Heart left ventricle (tissue), 16 donors: ENCODE data around the gene TERT. TPM values are rescaled to one million over a fixed set of nuclear protein-coding genes. Genes with fewer than 3 reads are reported as not detected.

ENCODE experiments used
- ATAC-seq, 4 donors: fragments of 200-7000 bp; cut with Tn5 transposase; one replicate each; pipeline ENCODE4 v1.9.1; 2020 to 2022; ENCODE audit warnings: moderate library complexity in 4 of 4, mild to moderate bottlenecking in 3 of 4, moderate number of reproducible peaks in 1 of 4
- DNase-seq, 5 donors: peaks; one replicate each; pipeline ENCODE4 v3.0.0-alpha.2; 2020
- H3K27ac ChIP-seq, 12 donors: fragments of 200-600 bp; sonication (generic) in 4 of 12; one replicate each; pipeline versions ENCODE4 v1.5.0 to v1.8.0; 2016 to 2022; ENCODE audit warnings: mild to moderate bottlenecking in 2 of 12
- H3K27me3 ChIP-seq, 9 donors: fragments of 200-600 bp; sonication (generic) in 2 of 9; one replicate each; pipeline versions ENCODE4 v1.5.1 to v1.8.0; 2016 to 2022; ENCODE audit warnings: mild to moderate bottlenecking in 3 of 9
- H3K36me3 ChIP-seq, 9 donors: fragments of 200-600 bp; sonication (generic) in 2 of 9; one replicate each; pipeline versions ENCODE4 v1.5.0 to v1.8.0; 2018 to 2022; ENCODE audit warnings: mild to moderate bottlenecking in 2 of 9
- H3K4me1 ChIP-seq, 12 donors: fragments of 200-600 bp; sonication (generic) in 4 of 12; one replicate each; pipeline versions ENCODE4 v1.5.0 to v1.8.0; 2016 to 2022; ENCODE audit warnings: mild to moderate bottlenecking in 3 of 12
- H3K4me3 ChIP-seq, 12 donors: fragments of 200-600 bp; sonication (generic) in 4 of 12; one replicate each; pipeline versions ENCODE4 v1.5.0 to v1.8.0; 2017 to 2022; ENCODE audit warnings: mild to moderate bottlenecking in 9 of 12, moderate library complexity in 4 of 12
- H3K9me3 ChIP-seq, 12 donors: fragments of 200-600 bp; sonication (generic) in 4 of 12; one replicate each; pipeline versions ENCODE4 v1.5.0 to v1.8.0; 2016 to 2022; ENCODE audit warnings: mild to moderate bottlenecking in 1 of 12
- POLR2A ChIP-seq, 2 donors: fragments of 450-650 bp; IDR thresholded peaks; one replicate each; pipeline ENCODE4 v1.6.1; 2017; ENCODE audit warnings: antibody characterized with exemption in 2 of 2, mild to moderate bottlenecking in 2 of 2, moderate library complexity in 2 of 2
- WGBS, 4 donors: extraction: QIAGEN DNeasy Blood & Tissue Kit in 2 of 4; methylation state at CpG; one replicate each; pipeline versions ENCODE4 v1.1.5 to v1.1.7; 2013 to 2018; 5-methylcytosine and 5-hydroxymethylcytosine counted together
- intact Hi-C, 10 donors: fragments of 100-400 bp; cut with DNase I; formaldehyde crosslinking; loops; one replicate each; pipeline versions ENCODE4 v1.11.1 to v1.14.2; 2022
- polyA plus RNA-seq, 2 donors: library from polyadenylated mRNA; stranded (reverse); fragments of 200-250 nt; gene quantifications; one replicate each; pipeline ENCODE4 v1.2.3, GENCODE V29; 2013
- total RNA-seq, 9 donors: library from RNA; depleted of rRNA in 2 of 9; stranded (reverse); fragments of >200 nt in 2 of 9; fragmentation: NEBNext Ultra II Directional in 3 of 9; extraction: Animal tissue kit (Norgen Biotek cat#: 25700) in 3 of 9; gene quantifications; one replicate each; pipeline versions ENCODE4 v1.1.0 to v1.2.4, GENCODE V29; 2016 to 2023
- TF ChIP-seq, protein P1 (sequence below), 12 donors: fragments of 200-600 bp; sonication (generic) in 4 of 12; IDR thresholded peaks; one replicate each; pipeline versions ENCODE4 v1.5.0 to v1.8.0; 2018 to 2022; ENCODE audit warnings: antibody characterized with exemption in 12 of 12, mild to moderate bottlenecking in 5 of 12
- donor health status: ischemic (EF 13 %, LVEDD 7.1; RV severe dilation, severe dysfunction).
- donor health status: healthy with polysubstance abuse.
- donor health status: DM: no; HTN: yes; CAD: no.
- donor health status: DM: no; HTN: no; CAD: no.
- donor health status: ischemic (EF 25% LVEDD 6.9; RV normal size, moderate dysfunction).
- donor health status: ischemic (EF 25% LVEDD 5.7; RV mildly dilated, moderate dysfunction).
- donor health status: healthy.
- donor health status: DM: yes; HTN: yes; CAD: no.
- donor health status: ischemic (EF 35%, LVEDD 5.7; RV mildly dilated, moderate dysfunction).
- donor health status: nonischemic (EF 11% LVEDD 7.7; RV severe dilation, severe dysfunction).
- donor health status: DM: yes; HTN: yes; CAD: no.
- donor health status: PGD.
- donor health status: ischemic (EF 29% LVEDD 5.4; RV normal size, mild dysfunction).
- donor health status: nonischemic (EF 23%, LVEDD 6.1; RV moderate dilation, normal function).

The TERT gene
- total and polyA plus RNA-seq, 11 donors, result not detected

DNA sequence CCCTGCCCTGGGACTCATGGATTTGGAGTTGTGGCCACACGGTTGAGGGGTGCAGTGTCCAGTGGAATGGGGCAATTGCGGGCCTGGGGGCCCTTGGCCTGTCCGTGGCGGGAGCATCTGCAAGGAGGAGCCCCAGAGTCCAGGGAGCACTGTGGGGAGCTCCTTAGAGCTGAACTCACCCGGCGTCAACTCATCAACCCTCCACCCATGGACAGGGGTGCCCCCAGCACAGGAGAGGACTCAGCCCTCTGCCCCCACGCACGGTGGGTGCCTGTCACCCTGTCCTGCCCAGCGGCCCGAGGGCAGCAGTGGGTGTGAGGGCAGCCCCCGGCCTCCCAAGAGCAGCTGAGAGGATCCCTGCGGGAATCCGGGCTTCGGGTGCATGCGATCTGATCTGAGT is 70.2 kb downstream of the TERT start:
- Histone ChIP-seq H3K9me3 (no peaks in the 10 kb centered on the region), H3K27me3 (peaks cover 0 to 4% (median 0%) of the 10 kb centered on the region in 9 donors), H3K36me3 (no peaks in the 10 kb centered on the region), H3K4me1 (no peaks in the 10 kb centered on the region), H3K4me3 (no peak overlapping the region), H3K27ac (no peak overlapping the region)
- no peak for ATAC-seq
- no peak for DNase-seq
- WGBS, 4 donors, result 83 to 85% (median 84%) methylated on average over 8 to 15 of the region's 15 CpGs
- TF ChIP-seq POLR2A (IDR thresholded peaks at IDR 0.05), result no peak
- TF ChIP-seq, protein P1, sequence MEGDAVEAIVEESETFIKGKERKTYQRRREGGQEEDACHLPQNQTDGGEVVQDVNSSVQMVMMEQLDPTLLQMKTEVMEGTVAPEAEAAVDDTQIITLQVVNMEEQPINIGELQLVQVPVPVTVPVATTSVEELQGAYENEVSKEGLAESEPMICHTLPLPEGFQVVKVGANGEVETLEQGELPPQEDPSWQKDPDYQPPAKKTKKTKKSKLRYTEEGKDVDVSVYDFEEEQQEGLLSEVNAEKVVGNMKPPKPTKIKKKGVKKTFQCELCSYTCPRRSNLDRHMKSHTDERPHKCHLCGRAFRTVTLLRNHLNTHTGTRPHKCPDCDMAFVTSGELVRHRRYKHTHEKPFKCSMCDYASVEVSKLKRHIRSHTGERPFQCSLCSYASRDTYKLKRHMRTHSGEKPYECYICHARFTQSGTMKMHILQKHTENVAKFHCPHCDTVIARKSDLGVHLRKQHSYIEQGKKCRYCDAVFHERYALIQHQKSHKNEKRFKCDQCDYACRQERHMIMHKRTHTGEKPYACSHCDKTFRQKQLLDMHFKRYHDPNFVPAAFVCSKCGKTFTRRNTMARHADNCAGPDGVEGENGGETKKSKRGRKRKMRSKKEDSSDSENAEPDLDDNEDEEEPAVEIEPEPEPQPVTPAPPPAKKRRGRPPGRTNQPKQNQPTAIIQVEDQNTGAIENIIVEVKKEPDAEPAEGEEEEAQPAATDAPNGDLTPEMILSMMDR (IDR thresholded peaks at IDR 0.05), result no peak
- intact Hi-C loops, result loop anchor here in 1 of 10 donors (5.0 kb wide), 1 partner anchor 178 kb away; no protein-coding TSS in a partner anchor

DNA sequence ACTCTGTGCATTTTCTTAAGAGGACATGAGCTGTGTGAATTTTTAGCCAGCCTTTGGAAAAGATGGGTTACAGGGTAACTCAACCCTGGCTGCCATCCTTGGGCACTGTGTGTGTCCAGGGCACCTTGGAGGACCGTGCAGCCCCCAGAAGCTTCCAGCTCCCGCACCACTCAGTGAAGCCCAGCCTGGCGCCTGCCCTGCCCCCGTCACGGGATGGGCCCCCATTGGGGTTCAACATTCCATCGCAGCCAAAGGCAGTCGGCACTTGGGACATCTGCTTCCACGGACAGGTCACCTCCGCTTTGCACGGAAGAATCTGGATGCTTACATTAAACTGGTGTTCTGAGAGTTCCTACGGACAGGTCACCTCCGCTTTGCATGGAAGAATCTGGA is 71.6 kb downstream of the TERT start:
- no peak for TF ChIP-seq POLR2A (IDR thresholded peaks at IDR 0.05)
- TF ChIP-seq, protein P1 (IDR thresholded peaks at IDR 0.05), result no peak
- 84 to 91% (median 86%) methylated on average over 12 of the region's 12 CpGs for WGBS, 4 donors
- no peak overlapping the region for H3K27ac ChIP-seq
- H3K27me3 ChIP-seq, result peaks cover 0 to 8% (median 0%) of the 10 kb centered on the region in 9 donors
- no peaks in the 10 kb centered on the region for H3K9me3 ChIP-seq
- DNase-seq (no peak), ATAC-seq (no peak)
- no peak overlapping the region for H3K4me3 ChIP-seq
- intact Hi-C loops, result loop anchor here in 1 of 10 donors (5.0 kb wide), 1 partner anchor 179 kb away; no protein-coding TSS in a partner anchor
- no peaks in the 10 kb centered on the region for H3K36me3 ChIP-seq
- H3K4me1 ChIP-seq, result no peaks in the 10 kb centered on the region

- Histone ChIP-seq H3K4me1 (no peaks in the 10 kb centered on the region), H3K36me3 (no peaks in the 10 kb centered on the region), H3K27me3 (peaks cover 0 to 9% (median 0%) of the 10 kb centered on the region in 9 donors), H3K4me3 (no peak overlapping the region), H3K9me3 (no peaks in the 10 kb centered on the region), H3K27ac (no peak overlapping the region)
- no peak for DNase-seq
- 86 to 87% (median 87%) methylated on average over 16 to 27 of the region's 27 CpGs for WGBS, 4 donors
- intact Hi-C loops, result loop anchor here in 1 of 10 donors (5.0 kb wide), 1 partner anchor 180 kb away; no protein-coding TSS in a partner anchor
- TF ChIP-seq POLR2A (IDR thresholded peaks at IDR 0.05), result no peak
- TF ChIP-seq, protein P1 (IDR thresholded peaks at IDR 0.05), result no peak
- ATAC-seq, result no peak
Measured at GRCh38 chr5:1222621-1223277, 72.1 kb downstream of the TERT start.

GRCh38 chr5:1222147-1222546 is 72.7 kb downstream of the TERT start:
- H3K27me3 ChIP-seq, result peaks cover 0 to 9% (median 0%) of the 10 kb centered on the region in 9 donors
- no peaks in the 10 kb centered on the region for H3K9me3 ChIP-seq
- H3K4me1 ChIP-seq, result no peaks in the 10 kb centered on the region
- DNase-seq (no peak), ATAC-seq (no peak)
- no peak overlapping the region for H3K4me3 ChIP-seq
- TF ChIP-seq, protein P1 (IDR thresholded peaks at IDR 0.05), result no peak
- TF ChIP-seq POLR2A (IDR thresholded peaks at IDR 0.05), result no peak
- WGBS, 4 donors, result 94 to 96% (median 95%) methylated on average over 9 of the region's 9 CpGs
- H3K27ac ChIP-seq, result no peak overlapping the region
- no peaks in the 10 kb centered on the region for H3K36me3 ChIP-seq
- intact Hi-C loops, result loop anchor here in 1 of 10 donors (5.0 kb wide), 1 partner anchor 180 kb away; no protein-coding TSS in a partner anchor
